SK-N-SH treated with all-trans-retinoic acid at 6 μM for 48 hours (cell line): ENCODE measurements around the gene DCTN2.
"Not testable (repeated sequence)": the region's sequence is repeated elsewhere in the genome, so short reads cannot be mapped to it uniquely, and the experiment has no call there.

ENCODE experiments used
- ATAC-seq: fragments of 200-7000 bp; cut with Tn5 transposase; 3 replicates; pipeline ENCODE4 v1.9.1; 2020; ENCODE audit warnings: mild to moderate bottlenecking, moderate library complexity
- ARNTL ChIP-seq: fragments of 450-650 bp; formaldehyde crosslinking; IDR thresholded peaks from 2 replicates; pipeline ENCODE4 v1.5.0; 2020; ENCODE audit warnings: low read depth, mild to moderate bottlenecking, moderate library complexity, borderline replicate concordance
- ESRRG ChIP-seq: fragments of 250-450 bp; sonication (Bioruptor Pico); IDR thresholded peaks from 2 replicates; pipeline ENCODE4 v1.6.1; 2021; ENCODE audit warnings: mild to moderate bottlenecking
- ISL1 ChIP-seq: fragments of 250-450 bp; sonication (Bioruptor Pico); IDR thresholded peaks from 2 replicates; pipeline ENCODE4 v2.1.2; 2022; ENCODE audit warnings: mild to moderate bottlenecking, moderate library complexity
- OSR1 ChIP-seq: fragments of 250-450 bp; sonication (Bioruptor Pico); IDR thresholded peaks from 2 replicates; pipeline ENCODE4 v1.8.0; 2022; ENCODE audit warnings: moderate library complexity, mild to moderate bottlenecking, inconsistent platforms
- PPARA ChIP-seq: fragments of 250-450 bp; sonication (Bioruptor Pico); IDR thresholded peaks from 2 replicates; pipeline ENCODE4 v1.5.0; 2020; ENCODE audit warnings: mild to moderate bottlenecking, borderline replicate concordance
- RARB ChIP-seq: fragments of 250-450 bp; sonication (Bioruptor Pico); IDR thresholded peaks from 2 replicates; pipeline ENCODE4 v1.8.0; 2021; ENCODE audit warnings: mild to moderate bottlenecking, moderate library complexity
- SNAI2 ChIP-seq: fragments of 250-450 bp; sonication (Bioruptor Pico); IDR thresholded peaks from 2 replicates; pipeline ENCODE4 v1.5.0; 2020; ENCODE audit warnings: mild to moderate bottlenecking, moderate library complexity
- TOX ChIP-seq: fragments of 250-450 bp; sonication (Bioruptor Pico); IDR thresholded peaks from 2 replicates; pipeline ENCODE4 v1.8.0; 2021; ENCODE audit warnings: mild to moderate bottlenecking, moderate library complexity, borderline replicate concordance
- ZC3H10 ChIP-seq: fragments of 250-450 bp; sonication (Bioruptor Pico); IDR thresholded peaks from 2 replicates; pipeline ENCODE4 v1.5.1; 2021; ENCODE audit warnings: mild to moderate bottlenecking, moderate library complexity
- ZFP3 ChIP-seq: fragments of 250-450 bp; sonication (Bioruptor Pico); IDR thresholded peaks from 2 replicates; pipeline ENCODE4 v1.5.0; 2020; ENCODE audit warnings: mild to moderate bottlenecking, moderate library complexity
- ZNF70 ChIP-seq: fragments of 450-650 bp; formaldehyde crosslinking; IDR thresholded peaks from 2 replicates; pipeline ENCODE4 v1.5.0; 2020; ENCODE audit warnings: mild to moderate bottlenecking, moderate library complexity
- ZNF8 ChIP-seq: fragments of 450-650 bp; formaldehyde crosslinking; IDR thresholded peaks from 2 replicates; pipeline ENCODE4 v1.5.0; 2020; ENCODE audit warnings: mild to moderate bottlenecking, moderate library complexity
- TF ChIP-seq, protein P1 (sequence below): fragments of 250-450 bp; sonication (Bioruptor Pico); IDR thresholded peaks from 2 replicates; pipeline ENCODE4 v1.8.0; 2020; ENCODE audit warnings: mild to moderate bottlenecking, moderate library complexity, borderline replicate concordance
- TF ChIP-seq, protein P2 (sequence below): fragments of 250-450 bp; sonication (Bioruptor Pico); IDR thresholded peaks from 2 replicates; pipeline ENCODE4 v1.5.1; 2020; ENCODE audit warnings: low read depth, mild to moderate bottlenecking, moderate library complexity
- TF ChIP-seq, protein P3 (sequence below): fragments of 250-450 bp; sonication (Bioruptor Pico); IDR thresholded peaks from 2 replicates; pipeline ENCODE4 v1.5.0; 2020; ENCODE audit warnings: mild to moderate bottlenecking, moderate library complexity
- TF ChIP-seq, protein P4 (sequence below): fragments of 250-450 bp; sonication (Bioruptor Pico); IDR thresholded peaks from 2 replicates; pipeline ENCODE4 v1.5.1; 2021; ENCODE audit warnings: mild to moderate bottlenecking, moderate library complexity

The DCTN2 gene

DNA sequence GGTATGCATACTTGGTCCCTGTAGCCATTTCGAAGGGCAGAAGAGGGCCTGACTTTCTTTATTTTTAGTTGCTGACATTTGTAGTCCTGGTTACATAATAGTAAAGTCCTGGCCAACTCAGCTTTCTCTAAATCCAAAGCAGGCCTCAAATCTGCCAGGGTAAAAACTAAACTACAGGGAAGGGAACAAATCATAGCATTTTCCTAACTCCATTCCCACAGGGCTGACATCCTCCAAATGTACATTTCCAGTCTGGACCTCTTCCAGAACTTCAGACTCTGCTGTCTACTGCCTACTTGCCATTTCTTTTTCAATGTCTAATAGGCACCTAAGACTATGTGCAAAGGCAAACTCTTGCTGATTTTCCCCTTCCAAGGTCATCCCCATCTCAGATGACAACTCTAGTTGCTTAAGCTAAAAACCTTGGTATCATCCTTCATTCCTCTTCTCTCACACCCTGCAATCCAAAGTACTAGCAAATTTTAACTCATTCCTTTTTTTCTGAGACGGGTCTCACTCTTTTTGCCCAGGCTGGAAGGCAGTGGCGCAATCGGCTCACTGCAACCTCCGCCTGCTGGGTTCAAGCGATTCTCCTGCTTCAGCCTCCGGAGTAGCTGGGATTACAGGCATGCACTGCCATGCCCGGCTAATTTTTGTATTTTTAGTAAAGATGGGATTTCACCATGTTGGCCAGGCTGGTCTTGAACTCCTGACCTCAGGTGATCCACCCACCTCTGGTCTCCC, 28.6 kb downstream of the DCTN2 start (continued):
- TF ChIP-seq, protein P1, sequence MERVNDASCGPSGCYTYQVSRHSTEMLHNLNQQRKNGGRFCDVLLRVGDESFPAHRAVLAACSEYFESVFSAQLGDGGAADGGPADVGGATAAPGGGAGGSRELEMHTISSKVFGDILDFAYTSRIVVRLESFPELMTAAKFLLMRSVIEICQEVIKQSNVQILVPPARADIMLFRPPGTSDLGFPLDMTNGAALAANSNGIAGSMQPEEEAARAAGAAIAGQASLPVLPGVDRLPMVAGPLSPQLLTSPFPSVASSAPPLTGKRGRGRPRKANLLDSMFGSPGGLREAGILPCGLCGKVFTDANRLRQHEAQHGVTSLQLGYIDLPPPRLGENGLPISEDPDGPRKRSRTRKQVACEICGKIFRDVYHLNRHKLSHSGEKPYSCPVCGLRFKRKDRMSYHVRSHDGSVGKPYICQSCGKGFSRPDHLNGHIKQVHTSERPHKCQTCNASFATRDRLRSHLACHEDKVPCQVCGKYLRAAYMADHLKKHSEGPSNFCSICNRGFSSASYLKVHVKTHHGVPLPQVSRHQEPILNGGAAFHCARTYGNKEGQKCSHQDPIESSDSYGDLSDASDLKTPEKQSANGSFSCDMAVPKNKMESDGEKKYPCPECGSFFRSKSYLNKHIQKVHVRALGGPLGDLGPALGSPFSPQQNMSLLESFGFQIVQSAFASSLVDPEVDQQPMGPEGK (CRISPR knock-in tag) = no peak
- TF ChIP-seq ZC3H10 (CRISPR knock-in tag) (no peak), TOX (CRISPR knock-in tag) (no peak)

DNA sequence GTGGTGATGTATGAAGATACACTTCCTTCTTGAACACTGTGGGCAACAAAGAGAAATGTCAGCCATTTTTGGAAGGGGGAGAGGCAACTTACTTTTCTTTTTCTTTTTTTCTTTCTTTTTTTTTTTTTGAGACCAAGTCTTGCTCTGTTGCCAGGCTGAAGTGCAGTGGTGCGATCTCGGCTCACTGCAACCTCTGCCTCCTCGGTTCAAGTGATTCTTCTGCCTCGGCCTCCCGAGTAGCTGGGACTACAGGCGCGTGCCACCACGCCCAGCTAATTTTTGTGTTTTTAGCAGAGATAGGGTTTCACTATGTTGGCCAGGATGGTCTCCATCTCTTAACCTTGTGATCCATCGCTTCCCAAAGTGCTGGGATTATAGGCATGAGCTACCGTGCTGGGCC, 29.3 kb downstream of the DCTN2 start:
- not testable (repeated sequence) for ATAC-seq

DNA sequence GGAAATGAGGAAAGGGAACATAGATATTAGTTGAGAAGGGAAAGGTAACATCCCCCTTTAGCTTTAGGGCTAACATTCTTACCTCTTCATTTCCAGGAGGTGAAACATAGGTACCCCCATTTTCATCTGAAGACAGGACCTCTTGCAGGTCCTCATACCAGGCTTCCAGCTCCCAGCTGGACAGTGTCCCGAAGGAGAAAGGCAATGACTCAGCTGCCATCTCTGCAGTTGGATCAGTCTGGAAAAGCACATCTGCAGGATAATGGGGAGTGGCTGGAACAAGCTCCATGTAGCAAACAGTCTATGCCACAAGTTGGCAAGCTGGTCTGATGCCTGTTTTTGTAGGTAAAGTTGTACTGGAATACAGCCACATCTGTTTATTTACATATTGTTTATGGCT, 29.8 kb downstream of the DCTN2 start:
- no peak for TF ChIP-seq RARB (CRISPR knock-in tag)
- TF ChIP-seq ZFP3 (CRISPR knock-in tag) = no peak
- TF ChIP-seq, protein P2, sequence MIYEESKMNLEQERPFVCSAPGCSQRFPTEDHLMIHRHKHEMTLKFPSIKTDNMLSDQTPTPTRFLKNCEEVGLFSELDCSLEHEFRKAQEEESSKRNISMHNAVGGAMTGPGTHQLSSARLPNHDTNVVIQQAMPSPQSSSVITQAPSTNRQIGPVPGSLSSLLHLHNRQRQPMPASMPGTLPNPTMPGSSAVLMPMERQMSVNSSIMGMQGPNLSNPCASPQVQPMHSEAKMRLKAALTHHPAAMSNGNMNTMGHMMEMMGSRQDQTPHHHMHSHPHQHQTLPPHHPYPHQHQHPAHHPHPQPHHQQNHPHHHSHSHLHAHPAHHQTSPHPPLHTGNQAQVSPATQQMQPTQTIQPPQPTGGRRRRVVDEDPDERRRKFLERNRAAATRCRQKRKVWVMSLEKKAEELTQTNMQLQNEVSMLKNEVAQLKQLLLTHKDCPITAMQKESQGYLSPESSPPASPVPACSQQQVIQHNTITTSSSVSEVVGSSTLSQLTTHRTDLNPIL (CRISPR knock-in tag) = no peak; the same call in 1 of the 2 replicates
- TF ChIP-seq SNAI2 (CRISPR knock-in tag) = no peak
- TF ChIP-seq ESRRG = no peak
- no peak for TF ChIP-seq PPARA
- no peak for TF ChIP-seq ISL1 (CRISPR knock-in tag)
- no peak for TF ChIP-seq TOX (CRISPR knock-in tag)
- TF ChIP-seq, protein P3, sequence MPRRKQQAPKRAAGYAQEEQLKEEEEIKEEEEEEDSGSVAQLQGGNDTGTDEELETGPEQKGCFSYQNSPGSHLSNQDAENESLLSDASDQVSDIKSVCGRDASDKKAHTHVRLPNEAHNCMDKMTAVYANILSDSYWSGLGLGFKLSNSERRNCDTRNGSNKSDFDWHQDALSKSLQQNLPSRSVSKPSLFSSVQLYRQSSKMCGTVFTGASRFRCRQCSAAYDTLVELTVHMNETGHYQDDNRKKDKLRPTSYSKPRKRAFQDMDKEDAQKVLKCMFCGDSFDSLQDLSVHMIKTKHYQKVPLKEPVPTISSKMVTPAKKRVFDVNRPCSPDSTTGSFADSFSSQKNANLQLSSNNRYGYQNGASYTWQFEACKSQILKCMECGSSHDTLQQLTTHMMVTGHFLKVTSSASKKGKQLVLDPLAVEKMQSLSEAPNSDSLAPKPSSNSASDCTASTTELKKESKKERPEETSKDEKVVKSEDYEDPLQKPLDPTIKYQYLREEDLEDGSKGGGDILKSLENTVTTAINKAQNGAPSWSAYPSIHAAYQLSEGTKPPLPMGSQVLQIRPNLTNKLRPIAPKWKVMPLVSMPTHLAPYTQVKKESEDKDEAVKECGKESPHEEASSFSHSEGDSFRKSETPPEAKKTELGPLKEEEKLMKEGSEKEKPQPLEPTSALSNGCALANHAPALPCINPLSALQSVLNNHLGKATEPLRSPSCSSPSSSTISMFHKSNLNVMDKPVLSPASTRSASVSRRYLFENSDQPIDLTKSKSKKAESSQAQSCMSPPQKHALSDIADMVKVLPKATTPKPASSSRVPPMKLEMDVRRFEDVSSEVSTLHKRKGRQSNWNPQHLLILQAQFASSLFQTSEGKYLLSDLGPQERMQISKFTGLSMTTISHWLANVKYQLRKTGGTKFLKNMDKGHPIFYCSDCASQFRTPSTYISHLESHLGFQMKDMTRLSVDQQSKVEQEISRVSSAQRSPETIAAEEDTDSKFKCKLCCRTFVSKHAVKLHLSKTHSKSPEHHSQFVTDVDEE = no peak
- no peak for TF ChIP-seq ZNF8
- TF ChIP-seq, protein P4, sequence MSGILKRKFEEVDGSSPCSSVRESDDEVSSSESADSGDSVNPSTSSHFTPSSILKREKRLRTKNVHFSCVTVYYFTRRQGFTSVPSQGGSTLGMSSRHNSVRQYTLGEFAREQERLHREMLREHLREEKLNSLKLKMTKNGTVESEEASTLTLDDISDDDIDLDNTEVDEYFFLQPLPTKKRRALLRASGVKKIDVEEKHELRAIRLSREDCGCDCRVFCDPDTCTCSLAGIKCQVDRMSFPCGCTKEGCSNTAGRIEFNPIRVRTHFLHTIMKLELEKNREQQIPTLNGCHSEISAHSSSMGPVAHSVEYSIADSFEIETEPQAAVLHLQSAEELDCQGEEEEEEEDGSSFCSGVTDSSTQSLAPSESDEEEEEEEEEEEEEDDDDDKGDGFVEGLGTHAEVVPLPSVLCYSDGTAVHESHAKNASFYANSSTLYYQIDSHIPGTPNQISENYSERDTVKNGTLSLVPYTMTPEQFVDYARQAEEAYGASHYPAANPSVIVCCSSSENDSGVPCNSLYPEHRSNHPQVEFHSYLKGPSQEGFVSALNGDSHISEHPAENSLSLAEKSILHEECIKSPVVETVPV = no peak
- no peak for ATAC-seq

DNA sequence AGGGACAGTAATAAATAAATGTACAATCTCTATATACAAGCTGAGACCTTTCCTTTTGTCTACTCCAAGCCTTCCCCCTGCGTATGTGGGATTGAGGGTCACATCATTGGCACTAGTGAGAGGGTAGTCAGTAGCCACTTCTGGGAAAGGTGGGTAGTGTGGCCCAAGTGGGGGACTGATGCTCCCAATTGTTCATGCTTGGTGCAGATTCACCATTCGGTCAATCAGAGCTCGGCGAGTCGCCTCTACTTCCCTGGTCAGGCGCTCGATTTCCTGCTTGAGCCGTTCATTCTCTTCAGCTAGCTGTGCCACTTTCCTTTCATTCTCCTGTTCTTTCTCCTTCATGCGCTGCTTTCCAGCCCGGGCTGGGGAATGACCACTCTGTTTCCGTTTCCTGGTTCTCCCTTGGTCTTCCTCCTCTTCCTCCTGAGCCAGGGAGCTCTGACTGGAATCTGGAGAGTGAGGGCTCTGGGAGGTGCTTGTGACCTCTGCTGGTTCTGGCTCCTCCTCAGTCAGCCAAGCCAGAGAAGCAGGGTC, 30.3 kb downstream of the DCTN2 start:
- TF ChIP-seq, protein P2 (CRISPR knock-in tag) = no peak
- no peak for TF ChIP-seq SNAI2 (CRISPR knock-in tag)
- TF ChIP-seq ZNF70 = no peak
- TF ChIP-seq, protein P4 = no peak
- no peak for TF ChIP-seq ARNTL (CRISPR knock-in tag)
- no peak for TF ChIP-seq OSR1 (CRISPR knock-in tag)

More for the DNA sequence above, 30.3 kb downstream of the DCTN2 start:
- ATAC-seq = no peak
